Panc1 (cell line): ENCODE data around the gene MAPT. TPM values are rescaled to one million over a fixed set of nuclear protein-coding genes. Genes with fewer than 3 reads are reported as not detected.

Experiments
- ATAC-seq: fragments of 200-7000 bp; cut with Tn5 transposase; 2 replicates; pipeline ENCODE4 v1.9.1; 2020; ENCODE audit warnings: mild to moderate bottlenecking, moderate library complexity
- BruUV-seq: library from RNA; stranded (reverse); fragments of 400-500 nt; replicated peaks from 2 replicates; lab custom pipeline; 2021; lab: Mats Ljungman, UMichigan
- CTCF ChIA-PET: fragments of 300-600 bp; sonication (Branson Sonifier 250); formaldehyde crosslinking; loops from one replicate; lab custom pipeline; 2022; ENCODE audit warnings: antibody characterized with exemption; lab: Charles Lee
- POLR2A ChIA-PET: fragments of 300-600 bp; sonication (Branson Sonifier 250); formaldehyde crosslinking; loops from one replicate; lab custom pipeline; 2022; ENCODE audit warnings: antibody characterized with exemption; lab: Charles Lee
- DNase-seq: peaks from one replicate; pipeline ENCODE4 v3.0.0-alpha.2; 2010; ENCODE audit warnings: low read depth, low spot score
- H3K27ac ChIP-seq: 2 replicates; pipeline ENCODE4 v1.5.1; 2011; ENCODE audit warnings: mild to moderate bottlenecking, low read length, inconsistent platforms
- H3K27me3 ChIP-seq: fragments of 200-500 bp; sonication (Bioruptor generic); 2 replicates; pipeline ENCODE4 v1.6.0; 2014; ENCODE audit warnings: low read length, inconsistent platforms; ENCODE audit not compliant: control insufficient read depth, insufficient read depth
- H3K36me3 ChIP-seq: fragments of 200-500 bp; sonication (Bioruptor generic); 2 replicates; pipeline ENCODE4 v1.5.1; 2014; ENCODE audit warnings: inconsistent platforms, mild to moderate bottlenecking, low read length, moderate library complexity; ENCODE audit not compliant: control insufficient read depth, insufficient read depth
- H3K4me1 ChIP-seq: 2 replicates; pipeline ENCODE4 v1.5.1; 2011; ENCODE audit warnings: inconsistent platforms, mild to moderate bottlenecking, low read length, moderate library complexity; ENCODE audit not compliant: control insufficient read depth, insufficient read depth
- H3K4me3 ChIP-seq, 2 experiments: 2 replicates each; pipeline ENCODE4 v1.5.1; 2011 to 2012; ENCODE audit warnings: low read depth in 2 of 2, low read length in 2 of 2, mild to moderate bottlenecking in 2 of 2, inconsistent platforms in 1 of 2, moderate library complexity in 1 of 2
- H3K9me3 ChIP-seq: fragments of 200-500 bp; sonication (Bioruptor generic); 2 replicates; pipeline ENCODE4 v1.5.1; 2014; ENCODE audit warnings: low read depth, mild to moderate bottlenecking, inconsistent platforms, low read length, moderate library complexity; ENCODE audit not compliant: control insufficient read depth, insufficient read depth
- CTCF ChIP-seq: fragments of 450-650 bp; IDR thresholded peaks from 2 replicates; pipeline ENCODE4 v1.5.1; 2017; ENCODE audit warnings: mild to moderate bottlenecking
- POLR2AphosphoS5 ChIP-seq: IDR thresholded peaks from 2 replicates; pipeline ENCODE4 v1.6.1; 2012; ENCODE audit warnings: mild to moderate bottlenecking, low read depth, low read length, moderate library complexity
- REST ChIP-seq, 2 experiments: IDR thresholded peaks; 2 replicates each; pipeline ENCODE4 v1.6.1; 2011 to 2012; ENCODE audit warnings: low read depth in 2 of 2, control low read depth in 1 of 2, low read length in 1 of 2, mild to moderate bottlenecking in 1 of 2, moderate library complexity in 1 of 2; ENCODE audit not compliant: insufficient read depth in 1 of 2
- SIN3A ChIP-seq: IDR thresholded peaks from 2 replicates; pipeline ENCODE4 v1.6.1; 2012; ENCODE audit warnings: low read depth, mild to moderate bottlenecking, low read length, moderate library complexity, borderline replicate concordance; ENCODE audit not compliant: insufficient read depth
- TCF7L2 ChIP-seq: IDR thresholded peaks from 2 replicates; pipeline ENCODE4 v1.6.1; 2011; ENCODE audit warnings: mild to moderate bottlenecking, low read depth, low read length, inconsistent platforms
- in situ Hi-C: cut with HindIII; loops from 2 replicates; pipeline ENCODE4 v1.10.0; 2016; ENCODE audit warnings: low sequenced_read_pairs, low pct_unique_long_range_greater_than_20kb
- intact Hi-C: fragments of 100-400 bp; cut with micrococcal nuclease; formaldehyde crosslinking; loops from one replicate; pipeline ENCODE4 v1.10.0; 2022; ENCODE audit not compliant: unreplicated experiment
- total RNA-seq: library from RNA; stranded (reverse); gene quantifications from one replicate; pipeline ENCODE4 v1.2.1, GENCODE V29; 2021; ENCODE audit not compliant: unreplicated experiment

Gene MAPT
- total RNA-seq, 1 experiment from 2014 or later, result 0.59 TPM

GRCh38 chr17:45906237-45906636, 11.9 kb downstream of the MAPT start:
- no peaks in the 10 kb centered on the region for H3K9me3 ChIP-seq
- no peak overlapping the region for H3K27ac ChIP-seq
- DNase-seq, result no peak
- H3K27me3 ChIP-seq, result no peaks in the 10 kb centered on the region; the same call in 1 of the 2 replicates
- in situ Hi-C loops, result no loop called here
- intact Hi-C loops, result no loop called here
- no peak for TF ChIP-seq TCF7L2
- no peak for TF ChIP-seq POLR2AphosphoS5
- TF ChIP-seq SIN3A, result no peak
- no peak for TF ChIP-seq REST (IDR thresholded peaks at IDR 0.05; ENCODE audit: insufficient read depth in 1 of 2, low read depth in 2 of 2, low read length in 1 of 2)
- no peak for TF ChIP-seq CTCF
- H3K36me3 ChIP-seq, result no peaks in the 10 kb centered on the region
- H3K4me1 ChIP-seq, result no peaks in the 10 kb centered on the region
- H3K4me3 ChIP-seq, result no peak overlapping the region
- CTCF ChIA-PET, result no interaction called here
- no TSS peak for BruUV-seq
- no peak for ATAC-seq
- POLR2A ChIA-PET, result no interaction called here

- in situ Hi-C loops (no loop called here), intact Hi-C loops (no loop called here)
- POLR2A ChIA-PET, result no interaction called here
- BruUV-seq, result no TSS peak
- no peaks in the 10 kb centered on the region for H3K9me3 ChIP-seq
- TF ChIP-seq REST (IDR thresholded peaks at IDR 0.05; ENCODE audit: insufficient read depth in 1 of 2, low read depth in 2 of 2, low read length in 1 of 2) (no peak), SIN3A (no peak), POLR2AphosphoS5 (no peak), CTCF (no peak), TCF7L2 (no peak)
- CTCF ChIA-PET, result no interaction called here
- no peak for DNase-seq
- H3K36me3 ChIP-seq, result no peaks in the 10 kb centered on the region
- H3K27ac ChIP-seq, result no peak overlapping the region
- H3K4me1 ChIP-seq, result no peaks in the 10 kb centered on the region
- H3K27me3 ChIP-seq, result no peaks in the 10 kb centered on the region; the same call in 1 of the 2 replicates
- H3K4me3 ChIP-seq, result no peak overlapping the region
- no peak for ATAC-seq
These were observed 12.7 kb downstream of the MAPT start for GRCh38 chr17:45906927-45907622.
